ENCODE data around the gene DNAH3.

The DNAH3 gene

GRCh38 chr16:20884240-20884556 is 266.4 kb downstream of the DNAH3 start:
- H3K4me1 Mint-ChIP-seq (ENCODE audit: low read depth) = peaks cover 53% of the 10 kb centered on the region
- no peak for DNase-seq

GRCh38 chr16:20883554-20884239 is 266.9 kb downstream of the DNAH3 start:
- Mint-ChIP-seq H3K27ac (peak overlapping the region; percentile 45), H3K27me3 (no peaks in the 10 kb centered on the region), H3K4me1 (ENCODE audit: low read depth) (peaks cover 58% of the 10 kb centered on the region), H3K36me3 (ENCODE audit: low read depth) (peaks cover 41% of the 10 kb centered on the region), H3K9me3 (no peaks in the 10 kb centered on the region), H3K4me3 (no peak overlapping the region)
- no peak for DNase-seq

More at GRCh38 chr16:20884240-20884556, 266.4 kb downstream of the DNAH3 start:
- Mint-ChIP-seq H3K4me3 (no peak overlapping the region), H3K9me3 (no peaks in the 10 kb centered on the region), H3K27me3 (no peaks in the 10 kb centered on the region), H3K36me3 (ENCODE audit: low read depth) (peaks cover 41% of the 10 kb centered on the region), H3K27ac (peak overlapping the region; percentile 45)
